ENCODE data around the gene LRRC2. TPM values are rescaled to one million over a fixed set of nuclear protein-coding genes. Genes with fewer than 3 reads are reported as not detected.

The LRRC2 gene
- total and polyA plus RNA-seq, 2 donors (not counting 1 experiment from before 2014, with no cell fraction given), result 3.8 to 6.0 TPM

DNA sequence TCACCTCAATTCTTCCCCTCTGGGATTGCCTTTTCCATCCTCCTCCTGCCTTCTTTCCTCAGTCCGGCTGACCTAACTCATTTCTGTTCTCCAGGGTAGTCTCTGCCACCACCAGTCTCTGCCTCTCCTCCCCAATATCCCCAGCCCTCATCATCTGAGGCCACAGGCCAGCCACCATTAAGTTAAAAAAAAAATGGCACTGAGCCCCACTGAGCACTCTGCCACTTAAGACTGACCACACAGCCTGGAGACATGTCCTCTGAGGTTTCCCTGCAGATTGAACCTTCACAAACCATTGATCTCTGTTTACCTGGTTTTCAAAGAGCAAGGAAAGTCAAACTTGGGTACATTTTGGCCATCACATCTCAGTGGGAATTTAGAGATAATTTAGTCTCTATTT, 13.6 kb downstream of the LRRC2 start:
- no peak overlapping the region for H2AFZ ChIP-seq (ENCODE audit: low read length)

DNA sequence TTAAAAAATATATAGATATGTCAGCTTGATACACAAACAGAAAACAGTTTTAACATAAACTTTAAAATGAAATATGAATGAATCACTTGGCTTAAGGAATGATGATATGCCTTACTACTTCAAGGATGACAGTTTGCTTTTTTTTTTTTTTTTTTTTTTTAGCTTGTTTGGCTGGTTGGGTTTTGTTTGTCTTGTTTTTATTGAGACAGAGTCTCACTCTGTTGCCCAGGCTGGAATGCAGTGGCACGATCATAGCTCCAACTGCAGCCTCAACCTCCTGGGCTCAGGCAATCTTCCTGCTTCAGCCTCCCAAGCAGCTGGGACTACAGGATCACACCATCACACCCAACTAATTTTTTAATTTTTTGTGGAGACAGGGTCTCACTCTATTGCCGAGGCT, 14.5 kb downstream of the LRRC2 start:
- H3K4me1 ChIP-seq (ENCODE audit: control insufficient read depth, extremely low read depth, insufficient read depth, low read length), result peaks cover 3% of the 10 kb centered on the region
- DNase-seq (ENCODE audit: low read depth in 2 of 2), result no peak

More for the DNA sequence above, 13.6 kb downstream of the LRRC2 start:
- H3K36me3 ChIP-seq (ENCODE audit: control insufficient read depth, insufficient read depth, low read length), result no peaks in the 10 kb centered on the region
- H3K9me3 ChIP-seq (ENCODE audit: control insufficient read depth, insufficient read depth, low read depth, low read length), result no peaks in the 10 kb centered on the region
- no peak overlapping the region for H3K9ac ChIP-seq (ENCODE audit: insufficient read depth, low read length)
- no peak overlapping the region for H3K4me2 ChIP-seq (ENCODE audit: extremely low read depth, insufficient read depth, low read length)
- peaks cover 3% of the 10 kb centered on the region for H3K4me1 ChIP-seq (ENCODE audit: control insufficient read depth, extremely low read depth, insufficient read depth, low read length)
- TF ChIP-seq, protein P1, sequence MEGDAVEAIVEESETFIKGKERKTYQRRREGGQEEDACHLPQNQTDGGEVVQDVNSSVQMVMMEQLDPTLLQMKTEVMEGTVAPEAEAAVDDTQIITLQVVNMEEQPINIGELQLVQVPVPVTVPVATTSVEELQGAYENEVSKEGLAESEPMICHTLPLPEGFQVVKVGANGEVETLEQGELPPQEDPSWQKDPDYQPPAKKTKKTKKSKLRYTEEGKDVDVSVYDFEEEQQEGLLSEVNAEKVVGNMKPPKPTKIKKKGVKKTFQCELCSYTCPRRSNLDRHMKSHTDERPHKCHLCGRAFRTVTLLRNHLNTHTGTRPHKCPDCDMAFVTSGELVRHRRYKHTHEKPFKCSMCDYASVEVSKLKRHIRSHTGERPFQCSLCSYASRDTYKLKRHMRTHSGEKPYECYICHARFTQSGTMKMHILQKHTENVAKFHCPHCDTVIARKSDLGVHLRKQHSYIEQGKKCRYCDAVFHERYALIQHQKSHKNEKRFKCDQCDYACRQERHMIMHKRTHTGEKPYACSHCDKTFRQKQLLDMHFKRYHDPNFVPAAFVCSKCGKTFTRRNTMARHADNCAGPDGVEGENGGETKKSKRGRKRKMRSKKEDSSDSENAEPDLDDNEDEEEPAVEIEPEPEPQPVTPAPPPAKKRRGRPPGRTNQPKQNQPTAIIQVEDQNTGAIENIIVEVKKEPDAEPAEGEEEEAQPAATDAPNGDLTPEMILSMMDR (conservative IDR thresholded peaks at IDR 0.05 in 1 of 2, IDR thresholded peaks at IDR 0.05 in 1 of 2; ENCODE audit: low read depth in 1 of 2, low read length in 2 of 2), result no peak
- TF ChIP-seq EZH2 (IDR thresholded peaks at IDR 0.05; ENCODE audit: low read length, missing control alignments), result no peak
- H4K20me1 ChIP-seq (ENCODE audit: control insufficient read depth, extremely low read depth, insufficient read depth, low read length), result no peaks in the 10 kb centered on the region
- DNase-seq (ENCODE audit: low read depth in 2 of 2), result no peak
- H3K27ac ChIP-seq (ENCODE audit: insufficient read depth, low read length), result no peak overlapping the region
- H3K27me3 ChIP-seq (ENCODE audit: control insufficient read depth, insufficient read depth, low read length), result no peaks in the 10 kb centered on the region
- H3K79me2 ChIP-seq (ENCODE audit: control insufficient read depth, insufficient read depth, low read length), result no peaks in the 10 kb centered on the region
- H3K4me3 ChIP-seq (replicated peaks in 1 of 4; ENCODE audit: control extremely low read depth in 1 of 4, insufficient read depth in 1 of 4, low read depth in 3 of 4, low read length in 4 of 4), result no peak overlapping the region

DNA sequence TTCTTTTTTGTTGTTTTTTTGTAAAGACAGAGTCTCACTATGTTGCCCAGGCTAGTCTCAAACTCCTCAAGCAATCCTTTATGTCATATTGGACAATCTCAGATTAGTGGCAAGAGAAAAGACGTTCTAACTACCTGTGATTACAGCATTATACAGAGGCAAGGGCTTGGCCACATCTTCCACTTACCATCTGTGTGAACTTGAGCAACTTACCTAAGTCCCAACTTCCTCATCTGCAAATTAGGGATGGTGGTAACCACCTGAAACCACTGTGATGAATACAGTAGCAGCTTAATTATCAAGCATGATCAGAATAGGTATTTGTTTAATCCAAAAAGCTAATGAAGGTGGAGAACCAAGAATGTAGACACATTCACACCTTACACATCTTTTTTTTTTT, 16.1 kb downstream of the LRRC2 start:
- Histone ChIP-seq H3K27ac (ENCODE audit: insufficient read depth, low read length) (no peak overlapping the region), H3K4me1 (ENCODE audit: control insufficient read depth, extremely low read depth, insufficient read depth, low read length) (peaks cover 3% of the 10 kb centered on the region), H3K79me2 (ENCODE audit: control insufficient read depth, insufficient read depth, low read length) (no peaks in the 10 kb centered on the region), H3K9me3 (ENCODE audit: control insufficient read depth, insufficient read depth, low read depth, low read length) (no peaks in the 10 kb centered on the region), H3K4me2 (ENCODE audit: extremely low read depth, insufficient read depth, low read length) (no peak overlapping the region), H3K36me3 (ENCODE audit: control insufficient read depth, insufficient read depth, low read length) (no peaks in the 10 kb centered on the region), H3K27me3 (ENCODE audit: control insufficient read depth, insufficient read depth, low read length) (no peaks in the 10 kb centered on the region), H3K4me3 (replicated peaks in 1 of 4; ENCODE audit: control extremely low read depth in 1 of 4, insufficient read depth in 1 of 4, low read depth in 3 of 4, low read length in 4 of 4) (no peak overlapping the region), H4K20me1 (ENCODE audit: control insufficient read depth, extremely low read depth, insufficient read depth, low read length) (no peaks in the 10 kb centered on the region), H2AFZ (ENCODE audit: low read length) (no peak overlapping the region), H3K9ac (ENCODE audit: insufficient read depth, low read length) (no peak overlapping the region)
- DNase-seq (ENCODE audit: low read depth in 2 of 2), result no peak
- TF ChIP-seq, protein P1 (conservative IDR thresholded peaks at IDR 0.05 in 1 of 2, IDR thresholded peaks at IDR 0.05 in 1 of 2; ENCODE audit: low read depth in 1 of 2, low read length in 2 of 2), result no peak
- no peak for TF ChIP-seq EZH2 (IDR thresholded peaks at IDR 0.05; ENCODE audit: low read length, missing control alignments)

More for the DNA sequence above, 14.5 kb downstream of the LRRC2 start:
- Histone ChIP-seq H3K27me3 (ENCODE audit: control insufficient read depth, insufficient read depth, low read length) (no peaks in the 10 kb centered on the region), H3K27ac (ENCODE audit: insufficient read depth, low read length) (no peak overlapping the region), H3K79me2 (ENCODE audit: control insufficient read depth, insufficient read depth, low read length) (no peaks in the 10 kb centered on the region), H4K20me1 (ENCODE audit: control insufficient read depth, extremely low read depth, insufficient read depth, low read length) (no peaks in the 10 kb centered on the region), H3K36me3 (ENCODE audit: control insufficient read depth, insufficient read depth, low read length) (no peaks in the 10 kb centered on the region), H2AFZ (ENCODE audit: low read length) (no peak overlapping the region), H3K4me3 (replicated peaks in 1 of 4; ENCODE audit: control extremely low read depth in 1 of 4, insufficient read depth in 1 of 4, low read depth in 3 of 4, low read length in 4 of 4) (no peak overlapping the region), H3K9ac (ENCODE audit: insufficient read depth, low read length) (no peak overlapping the region), H3K4me2 (ENCODE audit: extremely low read depth, insufficient read depth, low read length) (no peak overlapping the region), H3K9me3 (ENCODE audit: control insufficient read depth, insufficient read depth, low read depth, low read length) (no peaks in the 10 kb centered on the region)
- TF ChIP-seq, protein P1 (conservative IDR thresholded peaks at IDR 0.05 in 1 of 2, IDR thresholded peaks at IDR 0.05 in 1 of 2; ENCODE audit: low read depth in 1 of 2, low read length in 2 of 2), result no peak
- TF ChIP-seq EZH2 (IDR thresholded peaks at IDR 0.05; ENCODE audit: low read length, missing control alignments), result no peak
